Activated CD8-positive, alpha-beta memory T cell treated with anti-CD3 and anti-CD28 coated beads, Interleukin-2, amount 50 U/mL, for 4 hours (primary cell): Measurements from ENCODE around the gene TCP11L2.
"Not testable (repeated sequence)": the region's sequence is repeated elsewhere in the genome, so short reads cannot be mapped to it uniquely, and the experiment has no call there.

Experiments used
- DNase-seq: peaks from one replicate; pipeline ENCODE4 v3.0.0-alpha.2; 2020

Gene TCP11L2

DNA sequence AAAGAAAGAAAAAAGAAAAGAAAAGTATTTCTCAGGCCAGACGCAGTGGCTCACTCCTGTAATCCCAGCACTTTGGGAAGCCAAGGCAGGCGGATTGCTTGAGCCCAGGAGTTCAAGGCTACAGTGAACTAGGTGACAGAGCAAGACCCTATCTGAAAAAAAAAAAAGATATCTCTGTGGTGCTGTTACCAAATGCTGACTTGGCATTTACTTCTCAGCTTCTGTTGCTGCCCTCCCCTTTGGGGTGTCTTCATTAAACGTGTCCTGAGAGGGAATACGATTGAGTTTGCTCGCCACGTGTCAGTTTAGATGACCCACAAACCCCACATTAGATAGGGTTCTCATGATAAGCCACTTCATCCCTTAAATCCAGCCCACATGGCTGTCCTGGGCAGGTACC lies 50.6 kb downstream of the TCP11L2 start:
- DNase-seq, result no peak

DNA sequence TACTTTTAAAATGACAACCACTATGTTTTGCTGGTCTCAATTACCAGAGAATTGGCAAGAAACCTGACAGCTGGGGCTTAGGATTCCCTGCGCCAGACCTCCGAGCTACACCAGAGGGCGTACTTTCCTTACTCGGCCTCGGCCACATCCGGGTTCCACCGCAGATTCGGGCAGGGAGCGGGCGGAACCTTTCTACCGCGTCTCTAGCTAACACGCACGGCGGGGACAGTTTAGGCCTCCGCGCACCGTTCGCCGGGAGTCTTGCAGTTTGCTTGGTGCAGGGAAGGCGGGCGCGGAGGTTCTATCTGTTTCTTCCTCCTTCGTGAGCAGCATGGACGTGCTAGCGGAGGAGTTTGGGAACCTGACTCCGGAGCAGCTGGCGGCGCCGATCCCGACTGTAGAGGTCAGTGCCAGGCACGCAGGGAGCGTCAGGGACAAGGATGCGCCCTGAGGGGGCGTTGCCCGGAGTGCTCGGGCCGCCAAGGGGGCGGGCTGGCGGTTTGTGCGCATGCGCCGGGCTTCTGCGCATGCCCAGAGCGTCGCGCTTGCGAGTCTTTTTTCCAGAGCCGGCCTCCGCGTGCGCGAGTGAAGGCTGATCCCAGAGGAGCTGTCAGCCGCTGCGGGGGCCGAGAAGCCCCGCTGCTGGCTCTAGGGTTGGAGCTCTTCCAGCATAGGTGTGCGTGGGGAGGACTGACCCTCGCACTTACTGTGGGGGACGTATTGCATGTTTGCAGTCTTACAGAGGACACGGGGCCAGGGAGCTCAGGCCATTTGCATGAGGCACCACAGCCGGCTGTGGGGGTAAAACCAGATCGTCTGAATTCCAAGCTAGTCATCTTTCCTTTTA lies 55.2 kb downstream of the TCP11L2 start, which contains the start of gene POLR3B:
Gene POLR3B, plus strand, starts transcription at position 200 of the 847 bp plus-strand sequence. Its CDS starts 132 bp downstream, at position 332.
- peak; percentile 95 for DNase-seq

DNA sequence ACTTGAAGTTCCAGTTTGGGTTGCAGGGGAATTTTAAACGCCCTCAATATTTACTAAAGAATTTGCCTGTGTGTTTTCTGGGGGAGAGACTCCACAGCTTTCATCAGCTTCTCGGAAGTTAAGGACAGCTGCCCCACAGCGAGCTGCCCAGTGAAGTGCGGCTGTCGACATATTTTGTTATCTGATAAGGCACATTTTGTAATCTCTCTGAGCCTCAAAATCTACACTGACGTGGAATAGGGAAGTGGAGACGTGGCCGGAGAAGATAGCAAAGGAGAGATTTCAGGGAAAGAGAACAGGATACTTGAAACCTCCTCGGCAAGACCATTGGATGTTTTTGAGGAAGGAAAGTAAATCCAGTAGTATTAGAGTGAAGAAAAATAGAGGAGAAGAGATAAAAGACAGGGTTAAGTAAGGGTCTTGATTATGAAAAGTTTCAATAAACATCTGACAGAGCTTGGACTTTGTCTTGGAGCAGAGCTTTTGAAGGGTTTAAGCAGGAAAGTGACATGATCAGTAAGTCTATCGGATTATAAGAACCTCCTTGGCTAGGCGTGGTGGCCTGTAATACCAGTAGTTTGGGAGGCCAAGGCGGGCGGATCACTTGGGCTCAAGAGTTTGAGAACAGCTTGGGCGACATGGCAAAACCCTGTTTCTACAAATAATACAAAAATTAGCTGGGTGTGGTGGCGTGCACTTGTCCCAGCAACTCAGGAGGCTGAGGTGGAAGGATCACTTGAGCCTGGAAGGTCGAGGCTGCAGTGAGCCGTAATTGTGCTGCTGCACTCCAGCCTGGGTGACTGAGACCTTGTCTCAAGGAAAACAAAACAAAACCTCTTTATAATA lies 56.1 kb downstream of the TCP11L2 start:
- no peak for DNase-seq

DNA sequence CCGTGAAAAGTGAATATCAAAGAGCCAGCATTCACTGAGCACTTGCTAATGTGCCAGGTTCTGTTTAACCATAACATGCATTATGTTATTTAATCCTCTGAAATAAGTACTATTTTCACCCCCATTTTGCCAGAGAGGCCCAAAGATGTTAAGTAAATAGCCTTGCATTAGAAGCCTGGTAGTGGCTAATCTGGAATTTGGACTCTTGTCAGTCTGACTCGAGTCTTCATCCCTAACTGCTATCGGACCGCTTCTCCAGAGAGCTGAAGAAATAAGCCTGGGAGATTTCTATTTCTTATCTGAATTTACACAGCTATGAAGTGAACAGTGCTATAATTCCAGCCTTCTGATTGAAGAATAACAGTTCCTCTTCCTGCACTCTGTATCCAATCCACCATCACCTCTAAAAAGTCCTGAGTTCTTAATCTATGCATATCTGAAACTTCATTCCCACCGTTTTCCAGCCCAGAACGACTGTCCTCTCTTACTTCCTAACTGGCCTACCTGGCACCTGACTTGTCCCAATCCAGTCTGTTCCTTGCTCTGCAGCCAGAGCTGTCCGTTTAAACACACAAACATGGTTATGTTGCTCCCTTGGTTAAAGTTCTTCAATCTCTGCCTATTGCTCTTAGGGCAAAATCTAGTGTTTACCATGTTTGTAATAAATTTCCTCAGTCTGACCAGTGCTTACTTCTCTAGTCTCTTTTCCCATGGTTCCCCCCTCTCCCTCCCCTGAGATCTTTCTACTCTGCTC lies 57.3 kb downstream of the TCP11L2 start:
- no peak for DNase-seq

DNA sequence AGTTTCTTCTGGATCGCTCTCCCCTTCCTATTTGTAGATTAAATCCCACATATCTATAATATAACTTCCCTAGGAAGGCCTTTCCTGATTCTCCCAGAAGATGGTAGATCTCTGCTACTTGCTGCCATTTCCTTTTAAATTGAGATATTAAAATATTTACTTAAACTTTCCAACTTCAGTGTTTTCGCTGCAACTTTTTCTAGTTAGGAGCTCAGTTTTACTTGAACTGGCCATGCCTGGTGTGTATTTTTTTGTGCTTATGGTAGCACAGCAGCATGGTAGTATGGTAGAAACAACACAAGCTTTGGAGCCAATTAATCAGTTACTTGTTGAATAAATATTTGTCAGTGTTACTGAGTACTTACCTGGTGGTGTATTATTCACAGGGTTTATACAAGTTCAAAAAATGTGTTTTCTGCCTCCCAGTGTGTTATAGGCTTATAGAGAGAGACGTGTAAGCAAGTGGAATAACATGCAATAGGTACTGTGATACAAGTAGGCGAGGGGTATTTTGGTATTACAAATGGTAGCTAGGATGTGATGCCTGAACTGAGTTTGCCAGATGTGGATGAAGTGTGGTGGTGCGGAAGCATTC lies 58.0 kb downstream of the TCP11L2 start:
- DNase-seq, result no peak

DNA sequence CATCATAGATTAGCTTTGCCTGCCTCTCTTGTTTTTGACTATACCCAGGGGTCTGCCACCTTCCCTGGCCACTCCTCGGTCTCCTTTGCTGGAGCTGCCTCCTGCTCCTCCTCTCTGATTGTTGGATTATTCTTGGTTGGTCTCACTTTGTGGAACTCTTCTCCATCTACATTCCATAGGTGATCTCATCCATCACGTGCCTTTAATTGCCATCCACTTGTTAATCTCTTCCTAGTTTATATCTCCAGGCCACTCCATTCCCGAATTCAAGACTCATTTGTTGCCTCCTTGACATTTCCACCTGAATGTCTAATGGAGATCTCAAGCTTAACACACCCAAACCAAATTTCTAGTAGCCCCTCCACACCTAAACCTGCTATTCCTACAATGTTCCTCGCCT lies 60.4 kb downstream of the TCP11L2 start:
- DNase-seq, result no peak

DNA sequence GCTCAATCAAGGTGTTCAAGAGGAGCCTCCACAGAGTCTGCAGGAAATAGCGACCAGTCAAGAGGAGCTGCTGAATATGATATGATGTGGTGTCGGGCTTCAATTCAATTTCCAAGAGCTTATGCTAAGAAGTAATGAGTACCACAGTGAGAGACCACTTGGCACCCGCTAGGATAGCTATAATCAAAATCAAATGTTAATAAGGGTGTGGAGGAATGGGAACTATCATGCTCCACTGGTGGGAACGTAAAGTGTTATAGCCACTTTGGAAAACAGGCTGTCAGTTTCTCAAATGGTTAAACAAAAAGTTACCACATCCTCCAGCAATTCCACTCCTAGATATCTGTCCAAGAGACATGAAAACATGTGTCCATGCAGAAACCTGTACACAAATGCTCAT lies 61.7 kb downstream of the TCP11L2 start:
- DNase-seq, result no peak

DNA sequence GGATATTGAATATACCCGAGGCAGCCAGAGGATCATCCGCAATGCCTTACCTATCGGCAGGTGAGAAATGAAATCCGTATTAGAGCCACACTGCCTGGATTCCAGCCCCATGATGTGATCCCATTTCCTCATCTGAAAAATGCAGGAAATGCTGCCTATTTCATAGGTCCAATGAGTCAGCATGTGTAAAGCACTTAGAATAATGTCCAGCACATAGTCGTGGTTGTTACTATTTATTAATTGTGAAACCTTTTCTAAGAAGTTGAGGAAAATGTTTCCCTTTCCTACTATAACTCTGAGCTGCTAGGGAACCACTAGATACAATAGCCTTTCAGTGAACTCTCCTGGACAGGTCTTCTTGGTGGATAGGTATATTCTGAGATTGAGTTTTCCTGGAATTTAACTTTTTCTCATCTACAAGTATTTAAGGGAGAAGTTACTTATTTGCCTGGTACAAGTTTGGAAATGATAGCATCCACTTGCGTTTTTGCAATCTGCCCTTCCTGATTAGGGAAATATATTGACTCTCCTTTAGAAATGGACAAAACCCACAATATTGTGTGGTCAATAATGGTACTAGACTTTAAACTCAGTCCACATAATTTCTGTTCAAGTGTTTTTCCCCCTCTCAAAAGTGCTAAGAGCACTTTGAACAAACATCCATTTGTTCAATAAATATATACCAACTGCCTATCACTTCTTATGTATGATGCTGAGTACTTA lies 67.3 kb downstream of the TCP11L2 start:
- no peak for DNase-seq

DNA sequence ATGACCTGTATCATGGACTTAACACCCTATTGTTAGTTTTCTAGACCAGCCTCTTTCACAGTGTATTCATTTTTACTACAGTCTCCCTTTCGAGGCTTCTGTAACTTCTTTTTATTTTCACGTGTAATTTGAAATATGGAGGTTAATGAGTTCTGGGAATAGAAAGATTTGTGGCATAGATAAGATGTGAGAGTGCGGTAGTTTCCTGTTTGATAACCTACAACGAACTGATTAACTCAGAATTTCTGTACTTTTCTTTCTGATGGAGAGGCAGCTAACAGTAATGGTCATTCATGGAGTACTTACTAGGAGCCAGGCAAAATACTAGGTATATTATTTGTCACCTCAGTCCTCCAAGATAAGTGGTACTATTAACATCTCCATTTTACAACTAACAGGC lies 76.3 kb downstream of the TCP11L2 start:
- no peak for DNase-seq

DNA sequence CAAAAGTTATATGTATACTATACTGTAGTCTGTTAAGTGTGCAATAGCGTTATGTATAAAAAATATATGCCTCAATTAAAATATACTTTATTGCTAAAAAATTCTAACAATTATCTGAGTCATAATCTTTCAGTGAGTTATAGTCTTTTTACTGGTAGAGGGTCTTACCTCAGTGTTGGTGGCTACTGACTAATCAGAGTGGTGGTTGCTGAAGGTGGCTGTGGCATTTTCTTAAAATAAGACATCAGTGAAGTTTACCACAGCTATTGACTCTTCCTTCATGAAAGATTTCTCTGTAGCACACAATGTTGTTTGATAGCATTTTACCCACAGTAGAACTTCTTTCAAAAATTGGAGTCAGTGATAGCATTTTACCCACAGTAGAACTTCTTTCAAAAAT lies 78.4 kb downstream of the TCP11L2 start:
- DNase-seq, result no peak

DNA sequence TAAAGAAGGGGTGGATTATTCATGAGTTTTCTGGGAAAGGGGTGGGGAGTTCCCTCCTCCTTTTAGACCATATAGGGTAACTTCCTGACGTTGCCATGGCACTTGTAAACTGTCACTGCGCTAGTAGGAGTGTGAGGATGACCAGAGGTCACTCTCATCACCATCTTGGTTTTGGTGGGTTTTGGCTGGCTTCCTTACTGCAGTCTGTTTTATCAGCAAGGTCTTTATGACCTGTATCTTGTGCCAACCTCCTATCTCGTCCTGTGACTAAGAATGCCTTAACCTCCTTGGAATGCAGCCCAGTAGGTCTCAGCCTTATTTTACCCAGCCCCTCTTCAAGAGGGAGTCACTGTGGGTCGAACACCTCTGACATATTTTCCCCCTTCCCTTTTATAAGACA lies 79.3 kb downstream of the TCP11L2 start:
- not testable (repeated sequence) for DNase-seq

DNA sequence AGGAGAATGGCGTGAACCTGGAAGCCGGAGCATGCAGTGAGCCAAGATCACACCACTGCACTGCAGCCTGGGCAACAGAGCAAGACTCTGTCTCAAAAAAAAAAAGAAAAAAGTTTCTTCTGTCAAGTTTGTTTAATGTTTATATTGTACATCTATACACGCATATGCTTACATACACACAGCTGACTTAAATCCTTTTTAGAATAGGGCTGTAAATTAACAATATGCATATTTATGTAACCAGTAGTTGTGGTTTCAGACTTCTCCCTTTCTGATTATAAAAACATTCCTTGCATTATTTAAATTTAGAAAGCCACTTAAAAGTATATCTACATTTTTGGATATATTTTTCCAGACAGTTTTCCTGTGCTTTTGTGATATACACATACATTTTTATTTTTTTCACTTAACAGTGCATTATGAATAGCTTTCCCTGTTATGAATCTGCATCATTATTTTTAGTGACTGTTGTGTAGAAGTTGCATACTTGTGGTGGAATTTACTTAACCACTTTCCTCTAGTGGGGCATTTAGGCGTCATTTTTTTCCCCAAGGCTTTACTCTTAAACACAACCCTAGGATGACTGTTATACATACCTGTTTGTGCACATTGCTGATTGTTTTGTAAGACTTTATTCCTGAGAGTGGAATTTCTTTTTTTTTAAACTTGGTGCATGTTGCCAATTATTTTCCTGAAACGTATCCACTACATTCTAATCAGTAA lies 84.4 kb downstream of the TCP11L2 start:
- DNase-seq, result no peak

DNA sequence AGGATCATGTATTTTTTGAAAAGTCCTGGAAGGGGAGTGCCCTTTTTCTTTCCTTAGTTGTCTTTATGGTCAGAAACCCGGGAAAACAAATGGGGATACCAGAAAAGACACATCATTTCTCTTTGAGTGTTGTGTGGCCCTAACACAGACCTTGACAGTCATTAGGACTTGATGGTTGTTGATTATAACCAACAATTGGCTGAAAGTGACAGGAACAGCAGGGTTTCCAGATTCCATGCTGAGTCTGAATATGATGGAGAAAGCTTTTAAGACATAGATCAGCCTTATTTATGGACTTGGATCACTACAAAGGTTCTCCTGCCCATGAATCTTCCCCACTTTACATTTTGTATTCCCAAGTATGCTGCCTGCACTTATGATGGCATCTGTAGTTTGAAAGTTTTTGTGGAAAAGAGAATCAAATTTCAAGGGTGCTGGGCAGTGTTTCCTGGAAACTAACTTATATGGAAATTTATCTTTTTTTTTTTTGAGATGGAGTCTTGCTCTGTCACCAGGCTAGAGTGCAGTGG lies 85.4 kb downstream of the TCP11L2 start:
- no peak for DNase-seq

DNA sequence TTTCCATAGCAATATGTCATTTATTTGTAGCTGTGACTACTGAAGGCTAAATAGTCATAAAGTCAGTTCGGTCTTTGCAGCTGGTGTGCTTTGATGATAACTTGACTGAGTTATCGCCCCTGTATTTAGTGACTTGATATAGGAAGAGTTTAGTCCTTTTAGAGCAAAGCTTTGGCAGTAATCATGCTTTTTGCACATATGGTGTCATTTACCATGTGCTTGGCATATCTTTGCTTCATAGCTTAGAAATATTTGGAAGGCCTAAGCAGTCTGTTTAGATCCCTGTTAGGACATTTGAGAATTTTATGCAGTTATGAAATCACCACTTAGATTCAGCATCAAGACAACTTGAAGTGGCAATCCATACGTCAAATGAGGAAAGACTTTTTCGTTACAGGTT lies 86.6 kb downstream of the TCP11L2 start:
- no peak for DNase-seq

DNA sequence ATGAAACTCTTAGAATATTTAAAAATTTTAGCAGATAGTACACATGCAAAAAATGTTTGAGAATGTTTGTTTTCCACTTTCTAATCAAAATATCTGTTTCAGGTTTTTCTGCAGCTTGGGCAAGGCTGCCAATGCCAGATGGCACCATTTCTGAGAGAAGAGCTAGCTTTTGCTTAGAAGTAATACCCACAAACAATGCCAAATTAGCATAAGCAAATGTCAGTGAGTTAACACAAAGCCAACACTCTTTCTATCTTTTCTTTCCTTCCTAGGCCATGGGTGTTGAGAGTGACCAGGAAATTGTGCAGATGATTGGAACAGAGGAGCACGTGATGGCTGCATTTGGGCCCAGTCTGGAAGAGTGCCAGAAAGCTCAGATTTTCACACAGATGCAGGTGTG lies 90.2 kb downstream of the TCP11L2 start:
- no peak for DNase-seq
